BJ (cell line): ENCODE results near the gene SLC35F6. TPM values are rescaled to one million over a fixed set of nuclear protein-coding genes. Genes with fewer than 3 reads are reported as not detected.
"Not testable (repeated sequence)": the region's sequence is repeated elsewhere in the genome, so short reads cannot be mapped to it uniquely, and the experiment has no call there.

Source experiments
- CTCF ChIA-PET: fragments of 350-600 bp; formaldehyde crosslinking; extraction: SDS; loops from one replicate; lab custom pipeline; 2021; ENCODE audit warnings: antibody characterized with exemption, inconsistent platforms; lab: Yijun Ruan, JAX
- POLR2A ChIA-PET: fragments of 300-600 bp; sonication (Branson Sonifier 250); formaldehyde crosslinking; extraction: SDS; loops from one replicate; lab custom pipeline; 2021; ENCODE audit warnings: antibody characterized with exemption; lab: Charles Lee
- DNase-seq: peaks from one replicate; pipeline ENCODE4 v3.0.0-alpha.2; 2011; ENCODE audit warnings: low read depth
- H3K27me3 ChIP-seq: 2 replicates; pipeline ENCODE4 v1.6.0; 2011; ENCODE audit warnings: low read length; ENCODE audit not compliant: control insufficient read depth, insufficient read depth
- H3K36me3 ChIP-seq: 2 replicates; pipeline ENCODE4 v1.5.1; 2011; ENCODE audit warnings: low read length; ENCODE audit not compliant: control insufficient read depth, insufficient read depth
- H3K4me3 ChIP-seq: 2 replicates; pipeline ENCODE4 v1.5.1; 2011; ENCODE audit warnings: low read depth, mild to moderate bottlenecking, control low read depth, low read length
- CTCF ChIP-seq: IDR thresholded peaks from 2 replicates; pipeline ENCODE4 v1.5.1; 2011; ENCODE audit warnings: low read depth, mild to moderate bottlenecking, control low read depth, inconsistent platforms, low read length, moderate library complexity; ENCODE audit not compliant: insufficient read depth
- polyA plus RNA-seq: library from polyadenylated mRNA; depleted of rRNA; stranded (reverse); fragments of >200 nt; gene quantifications from 2 replicates; pipeline ENCODE4 v1.2.3, GENCODE V29; 2011

The SLC35F6 gene
- polyA plus RNA-seq, 1 experiment, result 37.1 TPM

DNA sequence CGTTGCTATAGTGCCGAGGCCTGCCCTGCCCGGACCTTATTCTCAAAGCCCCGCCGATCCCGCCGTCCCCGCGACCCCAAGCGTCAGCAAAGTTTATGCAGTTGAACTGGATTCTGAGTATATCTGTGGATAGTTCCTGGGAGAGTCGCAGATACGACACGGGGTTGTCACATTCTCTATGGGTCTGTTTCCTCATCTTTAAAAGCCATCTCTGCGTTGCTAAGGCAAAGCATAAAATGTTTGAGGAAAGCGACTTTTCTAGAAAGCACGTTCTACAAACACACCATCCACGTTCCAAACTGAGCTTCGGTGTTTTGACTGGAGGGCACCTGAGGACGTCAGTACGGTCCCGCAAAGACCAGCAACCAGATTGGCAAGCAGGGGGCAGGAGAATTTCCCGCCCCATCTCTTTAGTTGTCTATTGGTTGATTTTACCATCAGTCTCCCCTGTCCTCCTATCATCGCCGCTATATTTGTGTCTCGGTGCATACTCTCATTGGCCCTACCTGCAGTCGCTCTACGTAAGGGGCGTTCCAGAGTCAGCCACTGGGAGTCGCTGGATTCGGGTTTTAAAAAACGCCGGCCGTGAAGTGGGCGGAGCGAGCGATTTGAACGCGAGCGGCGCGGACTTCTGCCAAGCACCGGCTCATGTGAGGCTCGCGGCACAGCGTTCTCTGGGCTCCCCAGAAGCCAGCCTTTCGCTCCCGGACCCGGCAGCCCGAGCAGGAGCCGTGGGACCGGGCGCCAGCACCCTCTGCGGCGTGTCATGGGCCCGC lies 21.5 kb downstream of the SLC35F6 start, which contains the start of gene CENPA:
TSS of gene CENPA (plus strand) at position 626 of the 776 bp plus-strand sequence. CDS start at position 767, 141 bp downstream.
- Histone ChIP-seq H3K36me3 (peaks cover 4% of the 10 kb centered on the region; the same call in 1 of the 2 replicates), H3K4me3 (peak within 1 kb of the TSS; percentile 66), H3K27me3 (no peaks in the 10 kb centered on the region)
- 0 out of 2 replicates have a peak, but pooled peaks have one; percentile 15 for TF ChIP-seq CTCF
- ChIA-PET CTCF (interaction anchor here (0.9 kb wide), 1 partner anchor 10 kb away, joined by 3 read pairs; no protein-coding TSS in a partner anchor), POLR2A (no interaction called here)
- DNase-seq, result peak; percentile 99

GRCh38 chr2:26786207-26787028 lies 22.3 kb downstream of the SLC35F6 start:
- Histone ChIP-seq H3K36me3 (no peaks in the 10 kb centered on the region), H3K27me3 (no peaks in the 10 kb centered on the region), H3K4me3 (peak overlapping the region; percentile 66)
- CTCF ChIA-PET, result interaction anchor here (0.9 kb wide), 1 partner anchor 9 kb away, joined by 3 read pairs; no protein-coding TSS in a partner anchor
- no peak for TF ChIP-seq CTCF
- no peak for DNase-seq
- POLR2A ChIA-PET, result no interaction called here

DNA sequence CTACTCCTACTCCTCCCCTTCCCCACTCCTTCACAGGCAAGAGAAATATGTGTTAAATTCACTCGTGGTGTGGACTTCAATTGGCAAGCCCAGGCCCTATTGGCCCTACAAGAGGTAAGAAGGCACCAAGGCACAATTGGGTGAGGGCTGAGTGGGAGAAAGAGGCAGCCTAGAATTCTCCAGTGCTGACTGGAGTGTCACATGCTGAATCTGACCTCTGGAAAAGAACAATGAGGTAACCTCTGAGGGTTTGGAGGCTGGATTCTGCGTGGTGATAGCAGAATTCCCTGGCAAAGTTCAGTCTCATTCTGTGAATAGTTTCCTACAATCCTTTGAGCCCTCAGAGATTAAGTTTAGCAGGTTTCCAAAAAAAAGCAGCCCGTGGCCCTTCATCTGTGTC lies 28.6 kb downstream of the SLC35F6 start:
- ChIA-PET POLR2A (no interaction called here), CTCF (no interaction called here)
- H3K27me3 ChIP-seq, result no peaks in the 10 kb centered on the region
- H3K36me3 ChIP-seq, result no peaks in the 10 kb centered on the region
- no peak for TF ChIP-seq CTCF
- DNase-seq, result no peak
- no peak overlapping the region for H3K4me3 ChIP-seq

GRCh38 chr2:26793518-26793917 lies 29.4 kb downstream of the SLC35F6 start:
- Histone ChIP-seq H3K36me3 (no peaks in the 10 kb centered on the region), H3K4me3 (no peak overlapping the region), H3K27me3 (no peaks in the 10 kb centered on the region)
- no peak for TF ChIP-seq CTCF
- POLR2A ChIA-PET, result no interaction called here
- CTCF ChIA-PET, result interaction anchor here (1.0 kb wide), 1 partner anchor 12 kb away, joined by 3 read pairs; no protein-coding TSS in a partner anchor
- no peak for DNase-seq

DNA sequence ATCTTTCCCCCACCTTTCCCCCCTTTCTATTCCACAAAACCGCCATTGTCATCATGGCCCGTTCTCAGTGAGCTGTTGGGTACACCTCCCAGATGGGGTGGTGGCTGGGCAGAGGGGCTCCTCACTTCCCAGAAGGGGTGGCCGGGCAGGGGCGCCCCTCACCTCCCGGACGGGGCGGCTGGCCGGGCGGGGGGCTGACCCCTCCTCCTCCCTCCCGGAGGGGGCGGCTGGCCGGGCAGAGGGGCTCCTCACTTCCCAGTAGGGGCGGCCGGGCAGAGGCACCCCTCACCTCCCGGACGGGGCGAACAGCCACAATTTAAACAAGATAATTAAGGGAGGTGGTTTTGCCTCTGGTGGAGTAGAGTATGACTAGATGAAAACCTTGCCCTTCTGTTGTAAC lies 31.1 kb downstream of the SLC35F6 start:
- DNase-seq, H3K4me3 ChIP-seq, H3K27me3 ChIP-seq, H3K36me3 ChIP-seq, POLR2A ChIA-PET: not testable (repeated sequence)
- CTCF ChIA-PET, result interaction anchor here (1.3 kb wide), 1 partner anchor 9 kb away, joined by 3 read pairs; no protein-coding TSS in a partner anchor
